Kidney (tissue), 14 donors: ENCODE data around the gene GADD45GIP1. TPM values are rescaled to one million over a fixed set of nuclear protein-coding genes. Genes with fewer than 3 reads are reported as not detected.

Source experiments
- DNase-seq, 5 donors: peaks; one replicate each; pipeline ENCODE4 v3.0.0-alpha.2; 2013 to 2020
- FAIRE-seq: peaks from 2 replicates; lab custom pipeline; 2012; peaks lifted over from hg19 to GRCh38; lab: Jason Lieb, UNC
- H3K27ac ChIP-seq, 2 donors: one replicate each; pipeline ENCODE4 v1.7.0; 2013; ENCODE audit warnings: low read depth in 2 of 2, low read length in 2 of 2, inconsistent platforms in 1 of 2
- H3K27me3 ChIP-seq: one replicate; pipeline ENCODE4 v1.7.1; 2013; ENCODE audit warnings: low read length, inconsistent platforms; ENCODE audit not compliant: control insufficient read depth, insufficient read depth
- H3K36me3 ChIP-seq, 3 donors: one replicate each; pipeline versions ENCODE4 v1.7.0 to v1.7.1; 2013; ENCODE audit warnings: low read length in 3 of 3, control low read depth in 1 of 3, inconsistent platforms in 1 of 3; ENCODE audit not compliant: insufficient read depth in 3 of 3, control insufficient read depth in 2 of 3
- H3K4me1 ChIP-seq, 3 donors: one replicate each; pipeline versions ENCODE4 v1.7.0 to v1.7.1; 2013; ENCODE audit warnings: low read length in 3 of 3, inconsistent platforms in 1 of 3, low read depth in 1 of 3; ENCODE audit not compliant: control insufficient read depth in 2 of 3, insufficient read depth in 2 of 3
- H3K4me3 ChIP-seq, 3 donors: one replicate each; pipeline versions ENCODE4 v1.7.0 to v1.8.1; 2013; ENCODE audit warnings: low read length in 3 of 3, control low read depth in 1 of 3, inconsistent platforms in 1 of 3
- H3K9ac ChIP-seq, 3 donors: one replicate each; pipeline versions ENCODE4 v1.7.0 to v1.7.1; 2013; ENCODE audit warnings: low read length in 3 of 3, control low read depth in 1 of 3, inconsistent platforms in 1 of 3
- H3K9me3 ChIP-seq, 3 donors: one replicate each; pipeline versions ENCODE4 v1.7.0 to v1.7.1; 2013; ENCODE audit warnings: low read length in 3 of 3, control low read depth in 1 of 3, inconsistent platforms in 1 of 3; ENCODE audit not compliant: control insufficient read depth in 2 of 3, insufficient read depth in 1 of 3
- CTCF ChIP-seq: IDR thresholded peaks from 3 replicates; pipeline ENCODE4 v1.5.1; 2012; ENCODE audit warnings: mild to moderate bottlenecking, moderate library complexity, borderline replicate concordance; ENCODE audit not compliant: insufficient read depth; ENCODE audit errors: extremely low read depth
- intact Hi-C: fragments of 100-400 bp; cut with DNase I; formaldehyde crosslinking; loops from one replicate; pipeline ENCODE4 v1.11.1; 2022
- polyA plus RNA-seq: library from polyadenylated mRNA; stranded (reverse); fragments of 350-450 nt; fragmentation: Illumina TruSeq; extraction: RNeasy Lipid Tissue Mini Kit (QIAGEN cat#74804); gene quantifications from one replicate; pipeline ENCODE4 v1.2.3, GENCODE V29; 2014; ENCODE audit warnings: low read depth, low replicate concordance; ENCODE audit not compliant: insufficient read depth
- total RNA-seq: library from RNA; stranded (reverse); fragmentation: NEBNext Ultra II Directional; extraction: Animal tissue kit (Norgen Biotek cat#: 25700); gene quantifications from one replicate; pipeline ENCODE4 v1.2.1, GENCODE V29; 2021
- donor health status: control.
- donor health status: control.
- donor health status: control.
- donor health status: control.
- donor health status: control.
- donor health status: DM: yes; HTN: yes; CAD: no.
- donor health status: Normal renal cell carcinoma (clear cell type).

The GADD45GIP1 gene
- total and polyA plus RNA-seq, 2 donors from 2014 or later: 18.4 to 71.3 TPM

GRCh38 chr19:13002166-13002898 lies 45.3 kb upstream of the GADD45GIP1 start:
- Histone ChIP-seq H3K9ac (no peak overlapping the region), H3K27me3 (peaks cover 11% of the 10 kb centered on the region), H3K36me3 (peaks cover 0 to 3% (median 0%) of the 10 kb centered on the region in 3 donors), H3K9me3 (no peaks in the 10 kb centered on the region), H3K4me3 (no peak overlapping the region), H3K27ac (no peak overlapping the region), H3K4me1 (peaks cover 0 to 4% (median 0%) of the 10 kb centered on the region in 3 donors)
- TF ChIP-seq CTCF: no peak
- intact Hi-C loops: no loop called here
- FAIRE-seq (no peak), DNase-seq (peak in 3 of 5 donors; percentile 26 to 85 (median 85))

- FAIRE-seq: no peak
- Histone ChIP-seq H3K4me1 (peaks cover 0 to 10% (median 0%) of the 10 kb centered on the region in 3 donors), H3K36me3 (peaks cover 0 to 3% (median 0%) of the 10 kb centered on the region in 3 donors), H3K27me3 (peaks cover 13% of the 10 kb centered on the region), H3K9me3 (no peaks in the 10 kb centered on the region), H3K4me3 (no peak overlapping the region), H3K27ac (no peak overlapping the region), H3K9ac (no peak overlapping the region)
- intact Hi-C loops: no loop called here
- no peak for DNase-seq
- no peak for TF ChIP-seq CTCF
Measured at GRCh38 chr19:13001502-13002165, 44.6 kb upstream of the GADD45GIP1 start.

- no peak overlapping the region for H3K27ac ChIP-seq
- no peak overlapping the region for H3K9ac ChIP-seq
- no peak for TF ChIP-seq CTCF
- DNase-seq (no peak), FAIRE-seq (no peak)
- intact Hi-C loops: no loop called here
- no peaks in the 10 kb centered on the region for H3K9me3 ChIP-seq
- H3K36me3 ChIP-seq: peaks cover 0 to 3% (median 0%) of the 10 kb centered on the region in 3 donors
- H3K4me3 ChIP-seq: no peak overlapping the region
- H3K4me1 ChIP-seq: peaks cover 0 to 10% (median 0%) of the 10 kb centered on the region in 3 donors
- peaks cover 13% of the 10 kb centered on the region for H3K27me3 ChIP-seq
Measured at GRCh38 chr19:13001166-13001501, 44.1 kb upstream of the GADD45GIP1 start.
